Measurements from ENCODE around the gene EXOC6B.

EXOC6B gene

DNA sequence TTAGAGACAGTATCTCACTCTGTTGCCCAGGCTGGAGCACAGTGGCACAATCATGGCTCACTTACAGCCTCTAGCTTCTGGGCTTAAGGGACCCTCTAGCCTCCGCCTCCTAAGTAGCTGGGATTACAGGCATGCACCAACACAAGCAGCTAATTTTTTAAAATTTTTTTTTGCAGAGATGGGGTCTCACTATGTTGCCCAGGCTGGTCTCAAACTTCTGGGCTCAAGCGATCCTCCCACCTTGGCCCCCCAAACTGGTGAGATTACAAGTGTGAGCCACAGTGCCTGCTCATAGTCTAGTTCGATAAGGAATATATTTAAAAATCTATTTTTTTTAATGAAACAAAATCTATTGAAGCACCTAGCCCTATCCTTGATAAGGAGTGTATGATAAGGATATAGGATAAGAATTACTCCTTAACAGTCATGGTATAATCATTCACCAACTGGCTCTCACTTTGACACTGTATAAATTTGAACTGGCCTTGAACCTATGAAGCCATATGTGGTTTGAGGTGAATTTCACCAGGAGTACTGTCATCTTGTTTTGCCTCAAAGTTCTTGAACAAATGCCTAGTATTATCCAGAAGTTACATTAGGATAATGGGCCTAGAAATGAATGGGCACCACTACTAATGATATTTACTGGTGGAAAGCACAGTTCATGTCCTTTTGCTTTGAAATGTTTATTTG lies 71.1 kb downstream of the EXOC6B start:
- H3K9me3 ChIP-seq (ENCODE audit: control insufficient read depth, low read length) = no peaks in the 10 kb centered on the region
- H3K4me3 ChIP-seq (ENCODE audit: low read depth, low read length) = no peak overlapping the region
- H3K79me2 ChIP-seq = peaks cover 5% of the 10 kb centered on the region
- H3K9ac ChIP-seq = no peak overlapping the region
- H3K27me3 ChIP-seq (ENCODE audit: control insufficient read depth, insufficient read depth, low read length) = no peaks in the 10 kb centered on the region
- no peak overlapping the region for H3K27ac ChIP-seq
- no peak for TF ChIP-seq CTCF (IDR thresholded peaks at IDR 0.05)
- no peaks in the 10 kb centered on the region for H3K4me1 ChIP-seq
- no peak overlapping the region for H3K4me2 ChIP-seq (ENCODE audit: low read length)
- H2AFZ ChIP-seq = no peak overlapping the region
- H3K36me3 ChIP-seq (ENCODE audit: control insufficient read depth, insufficient read depth, low read length) = no peaks in the 10 kb centered on the region

DNA sequence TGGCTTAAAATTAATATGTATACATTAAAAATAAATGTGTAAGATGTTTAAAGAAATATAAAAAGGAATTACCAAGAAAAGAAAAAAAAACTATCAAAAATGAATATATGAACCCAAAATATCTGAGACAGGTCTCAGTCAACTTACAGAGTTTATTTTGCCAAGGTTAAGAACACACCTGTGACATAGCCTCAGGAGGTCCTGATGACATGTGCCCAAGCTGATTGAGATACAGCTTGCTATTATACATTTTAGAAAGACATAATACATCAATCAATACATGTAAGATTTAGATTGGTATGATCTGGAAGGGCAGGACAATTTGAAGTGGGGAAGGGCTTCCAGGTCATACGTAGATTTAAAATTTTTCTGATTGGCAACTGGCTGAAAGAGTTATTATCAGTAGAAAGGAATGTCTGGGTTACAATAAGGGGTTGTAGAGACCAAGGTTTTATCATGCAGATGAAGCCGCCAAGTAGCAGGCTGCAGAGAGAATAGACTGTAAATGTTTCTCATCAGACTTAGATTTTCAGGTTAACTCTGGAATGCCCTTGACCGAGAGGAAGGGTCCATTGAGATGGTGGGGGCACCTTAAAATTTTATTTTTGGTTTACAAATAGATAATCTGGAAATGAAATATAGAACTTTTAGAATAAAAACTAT lies 74.7 kb downstream of the EXOC6B start:
- H3K4me3 ChIP-seq (ENCODE audit: low read depth, low read length) = no peak overlapping the region
- no peak overlapping the region for H3K9ac ChIP-seq
- TF ChIP-seq CTCF (IDR thresholded peaks at IDR 0.05) = no peak
- H3K9me3 ChIP-seq (ENCODE audit: control insufficient read depth, low read length) = no peaks in the 10 kb centered on the region
- H2AFZ ChIP-seq = no peak overlapping the region
- H3K36me3 ChIP-seq (ENCODE audit: control insufficient read depth, insufficient read depth, low read length) = no peaks in the 10 kb centered on the region
- H3K27me3 ChIP-seq (ENCODE audit: control insufficient read depth, insufficient read depth, low read length) = no peaks in the 10 kb centered on the region
- H3K79me2 ChIP-seq = peaks cover 5% of the 10 kb centered on the region
- H3K4me1 ChIP-seq = no peaks in the 10 kb centered on the region
- H3K4me2 ChIP-seq (ENCODE audit: low read length) = no peak overlapping the region
- H3K27ac ChIP-seq = no peak overlapping the region

DNA sequence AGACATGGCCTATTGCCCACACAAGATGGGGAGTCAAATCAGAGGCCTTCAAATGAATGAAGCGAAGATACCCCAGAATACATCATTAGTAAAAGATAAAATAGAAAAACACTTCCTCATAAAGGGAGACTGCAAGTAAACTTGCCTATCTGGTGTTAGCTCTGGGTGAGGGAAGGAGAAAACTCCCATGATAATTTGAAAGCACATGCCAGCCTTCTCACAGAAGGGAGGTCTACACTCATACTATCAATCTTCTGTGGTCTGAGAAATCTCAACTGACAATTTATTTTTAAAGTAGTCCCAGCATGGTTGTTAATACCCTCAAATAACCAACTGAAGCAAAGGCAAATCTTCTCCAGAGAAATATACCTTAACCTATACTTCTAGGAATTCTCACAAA lies 75.4 kb downstream of the EXOC6B start:
- H2AFZ ChIP-seq = no peak overlapping the region
- H3K79me2 ChIP-seq = peaks cover 8% of the 10 kb centered on the region
- no peak for TF ChIP-seq CTCF (IDR thresholded peaks at IDR 0.05)
- no peak overlapping the region for H3K4me2 ChIP-seq (ENCODE audit: low read length)
- no peak overlapping the region for H3K4me3 ChIP-seq (ENCODE audit: low read depth, low read length)
- H3K4me1 ChIP-seq = peaks cover 2% of the 10 kb centered on the region
- H3K27me3 ChIP-seq (ENCODE audit: control insufficient read depth, insufficient read depth, low read length) = no peaks in the 10 kb centered on the region
- no peak overlapping the region for H3K27ac ChIP-seq
- H3K36me3 ChIP-seq (ENCODE audit: control insufficient read depth, insufficient read depth, low read length) = no peaks in the 10 kb centered on the region
- no peaks in the 10 kb centered on the region for H3K9me3 ChIP-seq (ENCODE audit: control insufficient read depth, low read length)
- no peak overlapping the region for H3K9ac ChIP-seq

- no peak overlapping the region for H2AFZ ChIP-seq
- no peak overlapping the region for H3K27ac ChIP-seq
- no peaks in the 10 kb centered on the region for H3K27me3 ChIP-seq (ENCODE audit: control insufficient read depth, insufficient read depth, low read length)
- H3K79me2 ChIP-seq = peaks cover 3% of the 10 kb centered on the region
- no peak overlapping the region for H3K9ac ChIP-seq
- no peaks in the 10 kb centered on the region for H3K9me3 ChIP-seq (ENCODE audit: control insufficient read depth, low read length)
- no peak overlapping the region for H3K4me2 ChIP-seq (ENCODE audit: low read length)
- peaks cover 2% of the 10 kb centered on the region for H3K4me1 ChIP-seq
- TF ChIP-seq CTCF (IDR thresholded peaks at IDR 0.05) = no peak
- H3K36me3 ChIP-seq (ENCODE audit: control insufficient read depth, insufficient read depth, low read length) = no peaks in the 10 kb centered on the region
- no peak overlapping the region for H3K4me3 ChIP-seq (ENCODE audit: low read depth, low read length)
These were observed 78.5 kb downstream of the EXOC6B start for GRCh38 chr2:72747344-72747743.

Data from parathyroid adenoma (tissue), 2 donors.